C1 segment of cervical spinal cord (tissue), 14 donors: ENCODE data around the gene ROBO3.

ENCODE experiments used
- DNase-seq, 14 donors: peaks; one replicate each; lab custom pipeline; 2025; lab: John Stamatoyannopoulos, UW

ROBO3 gene

DNA sequence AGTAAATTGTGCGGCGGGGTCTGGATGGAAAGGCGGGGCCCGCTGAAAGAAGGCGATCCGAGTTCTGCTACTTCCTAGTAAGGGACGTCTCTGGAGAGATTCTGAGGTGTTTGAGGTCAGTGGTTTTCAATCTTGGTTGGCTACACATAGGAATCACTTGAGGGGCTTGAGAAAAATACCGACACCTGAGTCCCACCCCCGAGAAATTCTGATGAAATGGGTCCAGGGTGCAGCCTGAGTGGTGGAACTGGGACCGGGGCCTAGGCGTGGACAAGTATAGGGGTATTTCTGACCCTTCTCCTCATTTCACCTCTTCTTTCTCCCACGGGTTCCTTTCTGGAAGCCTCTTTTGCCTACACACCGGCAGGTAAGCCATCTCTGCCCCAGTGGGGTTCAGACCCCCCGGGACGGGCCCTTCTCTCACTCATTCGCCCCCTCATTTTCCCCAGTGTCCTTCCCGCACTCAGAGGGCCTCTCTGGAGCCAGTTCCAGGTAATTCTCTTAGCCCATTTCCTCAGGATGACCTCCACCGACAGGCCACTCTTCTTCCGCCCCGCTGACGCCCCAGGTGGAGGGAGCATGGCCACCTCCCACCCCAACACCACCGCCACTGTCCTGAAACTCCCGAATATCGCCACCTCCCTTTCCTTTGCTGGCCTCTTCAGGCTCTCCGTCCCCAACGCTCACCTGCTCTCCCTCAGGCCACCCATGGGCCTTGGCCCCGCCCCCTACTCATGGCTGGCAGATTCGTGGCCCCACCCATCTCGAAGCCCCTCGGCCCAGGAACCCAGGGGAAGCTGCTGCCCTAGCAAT lies 11.8 kb downstream of the ROBO3 start:
- DNase-seq = no peak

DNA sequence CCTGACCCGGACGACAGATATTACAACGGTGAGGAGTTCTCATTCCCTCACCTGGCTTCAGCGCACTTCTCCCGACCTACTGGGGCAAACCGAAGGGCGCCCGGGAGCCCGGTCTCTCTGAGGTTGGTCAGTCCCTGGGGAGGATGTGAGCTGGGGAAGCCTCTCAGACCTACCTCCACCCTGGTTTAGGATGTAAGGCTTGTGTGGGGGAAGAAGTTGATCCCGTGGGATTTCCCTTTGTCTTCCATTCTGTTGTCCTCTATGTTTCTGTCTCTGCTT lies 12.3 kb downstream of the ROBO3 start:
- DNase-seq = no peak

DNA sequence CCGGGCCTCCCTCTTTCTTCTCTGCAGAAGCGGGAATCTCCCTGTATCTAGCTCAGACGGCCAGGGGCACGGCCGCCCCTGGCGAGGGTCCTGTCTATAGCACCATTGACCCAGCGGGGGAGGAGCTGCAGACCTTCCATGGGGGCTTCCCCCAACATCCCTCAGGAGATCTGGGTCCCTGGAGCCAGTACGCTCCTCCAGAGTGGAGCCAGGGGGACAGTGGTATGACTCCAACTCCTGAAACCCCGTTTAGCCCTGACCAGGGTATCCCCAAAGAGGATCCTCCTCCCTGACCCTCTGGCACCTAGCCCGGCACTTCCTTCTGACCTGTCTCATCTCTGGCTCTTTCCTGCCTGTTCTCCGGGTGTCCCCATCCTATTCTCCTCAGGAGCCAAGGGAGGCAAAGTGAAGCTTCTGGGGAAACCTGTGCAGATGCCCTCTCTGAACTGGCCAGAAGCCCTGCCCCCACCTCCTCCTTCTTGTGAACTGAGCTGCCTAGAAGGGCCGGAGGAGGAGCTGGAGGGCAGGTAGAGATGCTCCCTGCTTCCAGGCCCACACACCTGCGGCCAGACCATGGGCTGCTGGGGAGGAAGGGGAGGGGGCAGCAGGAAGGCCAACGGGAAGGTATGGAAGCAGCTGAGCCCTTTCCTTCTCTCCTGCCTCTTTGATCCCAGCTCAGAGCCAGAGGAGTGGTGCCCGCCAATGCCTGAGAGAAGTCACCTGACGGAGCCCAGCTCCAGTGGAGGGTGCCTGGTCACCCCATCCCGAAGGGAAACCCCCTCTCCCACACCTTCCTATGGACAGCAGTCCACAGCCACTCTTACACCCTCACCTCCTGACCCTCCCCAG lies 12.9 kb downstream of the ROBO3 start:
- DNase-seq = no peak

DNA sequence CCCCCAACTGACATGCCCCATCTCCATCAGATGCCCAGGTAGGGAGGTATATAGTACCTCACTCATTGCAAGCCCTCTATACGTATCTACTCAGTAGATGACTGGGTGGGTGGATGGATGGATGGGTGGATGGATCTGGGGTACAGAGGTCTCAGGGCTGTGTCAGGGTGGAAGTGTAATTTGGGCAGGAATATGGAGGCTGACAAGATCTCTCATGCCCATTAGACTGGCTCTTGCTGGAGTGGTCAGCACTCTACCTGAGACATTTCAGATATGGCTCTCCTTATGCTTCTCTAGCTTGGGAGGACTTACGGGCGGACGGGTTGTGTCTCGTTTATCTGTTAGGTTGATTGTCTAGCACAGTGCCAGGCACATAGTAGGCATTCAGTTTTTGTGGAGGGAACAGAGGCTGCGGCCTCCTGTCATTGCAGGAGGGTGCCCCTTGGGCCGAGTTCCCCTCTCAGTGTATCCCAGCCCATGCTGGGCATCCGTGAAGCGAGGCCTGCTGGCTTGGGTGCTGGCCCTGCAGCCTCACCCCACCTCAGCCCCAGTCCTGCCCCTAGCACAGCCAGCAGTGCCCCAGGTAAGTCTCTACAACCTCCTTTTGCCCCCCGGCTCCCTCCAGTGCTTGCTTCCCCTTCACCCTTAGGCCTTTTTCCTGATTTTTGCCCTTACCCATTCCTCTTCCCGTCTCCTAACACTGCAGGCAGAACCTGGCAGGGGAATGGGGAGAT lies 13.7 kb downstream of the ROBO3 start:
- DNase-seq = no peak

DNA sequence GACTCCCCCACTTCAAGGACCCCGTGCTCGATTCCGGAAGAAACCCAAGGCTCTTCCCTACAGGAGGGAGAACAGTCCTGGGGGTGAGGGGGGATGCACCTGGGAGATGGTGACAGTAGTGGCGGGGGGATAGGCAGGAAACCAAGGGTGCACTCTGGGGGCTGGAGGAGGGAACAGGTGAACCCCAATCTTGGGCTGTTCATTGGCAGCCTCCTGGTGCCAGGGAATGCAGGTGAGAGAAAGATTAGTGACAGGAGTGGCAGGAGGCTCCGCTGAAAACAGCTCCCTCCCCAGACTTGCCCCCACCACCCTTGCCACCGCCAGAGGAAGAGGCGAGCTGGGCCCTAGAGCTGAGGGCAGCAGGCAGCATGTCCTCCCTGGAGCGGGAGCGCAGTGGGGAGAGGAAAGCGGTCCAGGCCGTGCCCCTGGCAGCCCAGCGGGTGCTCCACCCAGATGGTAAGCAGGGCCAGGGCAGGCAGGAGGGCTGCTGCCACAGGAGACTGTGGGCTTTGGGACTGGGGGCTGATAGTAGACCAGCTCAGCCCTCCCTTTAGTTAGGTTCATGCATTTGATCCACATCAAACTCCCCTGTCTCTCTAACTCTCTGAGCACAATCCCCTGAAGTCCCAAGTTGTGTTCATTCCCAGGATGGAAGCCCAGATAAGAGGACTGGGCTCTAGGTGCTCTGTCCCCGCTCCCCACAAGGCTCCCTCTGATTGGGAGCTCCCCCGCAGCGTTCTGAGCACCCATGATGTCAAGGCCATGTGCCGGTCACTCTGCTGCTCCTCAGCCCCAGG lies 14.5 kb downstream of the ROBO3 start:
- DNase-seq = no peak

DNA sequence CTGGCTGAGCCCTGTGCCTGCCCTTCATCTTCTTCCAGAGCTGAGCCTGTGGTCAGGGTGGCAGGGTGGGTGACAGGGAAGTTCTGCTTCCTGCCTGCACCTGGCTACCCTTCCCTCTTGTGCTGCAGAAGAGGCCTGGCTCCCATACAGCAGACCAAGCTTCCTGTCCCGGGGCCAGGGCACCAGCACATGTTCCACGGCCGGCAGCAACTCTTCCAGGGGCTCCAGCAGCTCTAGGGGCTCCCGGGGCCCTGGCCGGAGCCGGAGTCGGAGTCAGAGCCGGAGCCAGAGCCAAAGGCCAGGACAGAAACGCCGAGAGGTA lies 15.0 kb downstream of the ROBO3 start:
- DNase-seq = no peak

DNA sequence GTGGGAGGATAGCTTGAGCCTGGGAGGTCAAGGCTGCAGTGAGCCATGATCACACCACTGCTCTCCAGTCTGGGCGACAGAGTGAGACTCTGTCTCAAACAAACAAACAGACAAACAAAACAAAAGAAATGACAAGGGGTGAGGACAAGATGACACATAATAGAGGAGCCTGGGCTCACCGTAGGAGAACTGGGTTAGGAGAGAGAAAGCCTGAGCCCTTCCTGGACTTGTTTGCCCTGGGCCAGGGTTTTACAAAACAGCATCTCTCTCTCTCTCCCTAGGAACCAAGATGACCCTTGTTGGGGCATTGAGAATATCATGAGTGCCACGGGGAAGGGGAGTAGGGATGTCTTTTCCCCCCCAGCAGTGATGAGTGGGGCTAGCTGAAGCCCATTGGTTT lies 15.7 kb downstream of the ROBO3 start:
- DNase-seq = no peak

DNA sequence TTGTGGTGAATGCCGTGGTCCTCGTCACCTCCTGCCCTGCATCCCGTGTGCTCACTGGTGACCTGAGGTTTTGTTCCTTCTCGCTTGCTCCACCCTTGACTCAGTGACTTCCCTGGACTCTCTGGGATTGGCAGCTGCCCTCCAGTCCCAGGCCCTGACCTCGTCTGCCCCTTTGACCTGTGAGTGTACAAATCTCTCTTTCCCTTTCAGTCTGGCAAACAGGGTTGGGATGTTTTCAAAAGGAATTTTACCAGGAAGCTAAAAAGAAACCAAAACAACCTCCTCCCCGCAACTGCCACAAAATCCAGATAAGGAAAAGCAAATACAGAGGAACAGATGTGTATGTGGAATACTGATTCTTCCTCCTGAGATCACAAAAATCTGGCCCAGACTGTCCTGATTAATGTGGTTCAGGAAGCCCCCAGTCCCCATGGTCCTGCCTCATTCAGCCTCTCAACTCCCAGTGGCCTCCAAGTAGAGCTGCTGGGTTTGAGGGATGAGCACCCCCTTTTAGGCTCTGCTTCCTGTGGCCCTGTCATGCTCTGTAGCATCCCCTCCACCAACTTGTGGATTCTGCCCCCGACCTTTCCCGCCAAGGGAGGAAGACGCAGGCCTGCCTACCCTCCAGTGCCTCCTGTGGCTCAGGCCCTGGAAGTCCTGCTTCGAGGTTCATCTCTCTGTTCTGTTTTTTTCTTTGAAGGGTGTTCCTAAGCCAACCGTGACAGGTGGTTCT lies 17.3 kb downstream of the ROBO3 start:
- no peak for DNase-seq

DNA sequence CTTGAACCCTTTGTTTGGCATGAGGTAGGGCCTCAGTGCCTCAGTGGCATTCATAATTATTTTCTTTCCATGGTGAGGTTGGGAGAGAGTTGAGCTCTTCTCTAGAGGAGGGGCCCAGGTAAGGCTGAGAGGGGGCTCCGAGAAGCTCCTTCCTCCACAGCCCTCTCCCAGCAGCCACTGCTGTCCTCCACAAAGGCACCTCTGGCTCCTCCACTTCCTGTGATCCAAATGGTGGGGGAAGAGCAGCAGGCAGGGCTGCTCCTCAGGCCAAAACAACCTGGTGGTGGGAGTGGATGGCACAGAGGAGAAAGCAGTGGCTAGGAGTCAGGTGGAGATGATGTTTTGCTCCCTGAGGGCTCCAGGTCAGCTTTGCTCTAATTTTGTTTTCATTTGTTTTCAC lies 19.1 kb downstream of the ROBO3 start:
- DNase-seq = no peak

DNA sequence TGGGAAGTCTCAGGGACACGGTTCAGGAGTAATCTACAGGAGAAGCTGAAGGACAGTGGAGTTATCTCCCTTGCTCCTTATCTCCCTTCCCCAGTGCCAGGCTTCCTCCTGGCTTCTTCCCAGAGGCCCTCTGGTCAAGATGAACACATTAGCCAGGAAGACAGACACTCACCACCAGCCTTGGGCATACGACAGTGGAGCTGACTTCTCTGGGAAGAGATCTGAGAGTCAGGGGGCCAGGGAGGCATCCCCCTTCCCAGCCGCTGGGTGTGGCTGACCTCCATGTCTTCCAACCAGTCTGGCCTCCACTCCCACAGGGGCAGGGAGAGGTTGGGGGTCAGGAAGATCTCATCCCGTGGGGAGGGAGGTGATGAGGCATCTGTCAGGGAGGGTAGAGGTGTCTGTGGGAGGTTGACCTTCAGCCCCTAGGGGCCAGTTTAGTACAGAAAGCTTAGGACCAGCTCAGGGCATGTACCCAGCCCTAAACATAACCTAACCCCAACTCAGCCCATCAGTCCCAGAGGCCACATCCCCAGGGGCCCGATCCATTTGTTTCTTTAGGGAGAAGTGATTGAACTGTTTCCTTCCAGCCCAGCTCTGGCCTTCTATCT lies 19.7 kb downstream of the ROBO3 start:
- no peak for DNase-seq

DNA sequence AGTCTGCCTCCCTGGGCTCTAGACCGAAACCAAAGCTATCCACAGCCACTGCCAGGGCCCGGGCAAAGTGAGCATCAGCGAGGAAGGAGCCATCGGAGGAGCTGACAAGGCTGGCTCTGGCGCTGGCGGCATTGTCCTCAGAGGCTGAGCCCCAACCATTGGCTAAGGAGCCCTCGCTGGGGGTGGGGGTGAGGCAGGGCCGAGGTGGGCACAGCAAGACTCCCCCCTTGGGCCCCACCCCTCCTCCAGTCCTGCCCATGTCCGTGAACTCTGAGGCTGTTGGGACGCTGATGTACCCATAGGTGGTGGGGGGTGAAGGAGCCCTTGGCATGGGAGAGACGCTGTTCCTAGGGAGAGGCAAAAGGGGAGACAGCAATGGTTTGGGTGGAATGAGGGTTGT lies 21.2 kb downstream of the ROBO3 start:
- no peak for DNase-seq

DNA sequence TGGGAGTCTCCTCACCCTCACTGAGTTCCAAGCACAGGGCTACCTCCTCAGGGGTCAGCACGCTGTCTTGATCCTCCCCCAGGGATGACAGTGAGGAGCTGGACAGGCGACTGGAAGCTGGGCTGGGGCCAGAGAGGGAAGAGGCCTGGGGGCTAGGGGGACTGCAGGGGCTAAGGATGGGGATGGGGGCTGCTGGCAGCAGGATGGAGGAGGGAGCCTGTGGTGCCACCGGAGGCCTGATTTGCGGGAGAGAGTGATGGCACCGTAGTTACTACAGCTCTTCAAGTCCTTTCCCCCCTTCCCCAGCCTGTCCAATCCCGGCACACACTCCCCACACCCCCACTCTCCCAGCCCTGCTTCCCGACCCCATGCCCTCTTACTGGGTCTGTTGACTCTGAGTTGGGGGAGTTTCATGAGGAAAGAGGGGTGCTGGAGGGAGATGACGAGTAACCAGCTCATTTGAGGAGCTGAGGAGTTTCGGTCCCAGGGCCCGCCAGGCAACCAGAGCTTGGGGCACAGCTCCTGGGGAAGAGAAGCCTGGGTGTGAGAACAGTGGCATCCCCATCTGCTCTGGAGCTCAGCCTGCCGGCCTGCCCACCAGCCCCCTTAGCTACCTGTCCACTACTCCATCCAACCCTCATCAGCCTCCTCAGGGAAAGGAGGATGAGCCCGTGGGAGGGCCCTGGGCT lies 21.9 kb downstream of the ROBO3 start:
- no peak for DNase-seq

DNA sequence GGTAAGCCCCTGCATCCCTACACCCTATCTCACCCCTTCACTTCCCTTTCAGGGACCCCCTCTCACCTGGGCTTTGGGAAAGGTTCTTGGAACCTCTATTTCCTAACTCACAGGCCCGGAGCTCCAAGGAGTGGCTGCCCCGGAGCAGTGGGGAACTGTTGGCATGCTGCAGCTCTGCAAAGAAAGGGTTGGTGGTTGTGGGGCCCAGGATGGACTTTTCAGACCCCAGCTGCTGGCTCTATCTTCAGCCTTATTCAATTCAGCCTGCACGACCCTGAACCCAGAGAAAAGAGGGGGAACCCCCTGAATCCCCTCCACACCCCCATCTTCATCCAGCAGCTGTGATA lies 22.4 kb downstream of the ROBO3 start:
- DNase-seq = no peak

DNA sequence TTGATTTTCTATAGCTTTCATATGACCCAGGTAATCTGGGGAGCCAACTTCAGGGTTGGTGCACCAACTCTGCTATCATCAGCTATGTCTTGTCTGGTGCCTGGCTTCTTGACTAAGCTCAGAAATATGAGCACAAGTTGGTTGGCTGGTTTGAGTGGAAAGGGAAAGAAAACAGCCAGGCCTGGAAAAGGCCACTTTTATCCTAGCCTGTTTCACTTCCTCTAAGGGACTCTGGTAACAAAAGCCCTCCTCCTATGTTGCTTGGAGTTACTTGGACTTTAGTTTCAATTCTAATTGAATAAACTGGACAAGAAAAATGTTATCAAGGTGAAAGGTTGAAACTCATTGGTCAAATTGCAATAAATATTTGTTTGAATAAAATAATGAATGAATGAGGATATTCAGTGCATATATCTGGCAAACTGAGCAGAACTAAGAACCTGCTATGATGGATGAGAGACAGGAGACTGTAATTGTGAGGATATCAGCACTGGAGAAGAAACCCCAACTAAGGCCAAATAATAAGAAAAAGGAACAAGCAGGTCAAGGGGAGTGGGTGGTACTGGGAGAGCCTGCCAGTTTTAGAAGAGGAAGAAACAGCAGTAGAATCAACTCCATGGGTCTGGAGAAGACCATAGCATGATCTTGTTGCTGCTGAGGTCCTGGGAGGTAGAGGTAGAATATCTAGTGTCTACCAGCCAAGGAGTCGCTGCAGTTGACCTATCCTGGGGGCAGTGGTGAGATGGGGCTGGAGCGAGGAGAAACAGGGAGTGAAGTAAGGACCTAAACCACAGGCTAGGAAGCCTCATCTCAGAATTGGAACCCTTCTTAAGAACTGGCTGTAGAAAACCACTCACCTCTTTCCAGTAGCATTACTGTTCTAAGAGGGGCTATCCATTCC lies 24.2 kb downstream of the ROBO3 start:
- no peak for DNase-seq

DNA sequence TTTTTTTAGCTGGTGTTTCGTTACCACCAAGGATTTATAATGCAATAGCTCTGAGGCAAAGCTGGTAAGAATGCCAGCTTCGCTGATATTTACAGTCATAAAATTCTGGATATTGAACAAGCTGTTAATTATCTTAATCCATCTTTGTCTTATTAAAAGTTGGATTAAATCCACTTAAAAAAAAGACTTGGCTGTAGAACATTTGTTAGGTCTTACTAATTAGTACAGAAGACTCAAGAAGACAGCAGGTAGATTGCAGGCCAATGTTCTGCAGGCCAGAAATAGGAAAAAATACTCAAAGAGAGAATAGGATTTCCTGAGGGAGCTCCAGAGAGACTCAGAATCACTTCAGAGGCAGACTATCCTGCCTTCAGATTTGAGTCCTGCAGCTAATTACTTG lies 24.9 kb downstream of the ROBO3 start:
- DNase-seq = no peak

DNA sequence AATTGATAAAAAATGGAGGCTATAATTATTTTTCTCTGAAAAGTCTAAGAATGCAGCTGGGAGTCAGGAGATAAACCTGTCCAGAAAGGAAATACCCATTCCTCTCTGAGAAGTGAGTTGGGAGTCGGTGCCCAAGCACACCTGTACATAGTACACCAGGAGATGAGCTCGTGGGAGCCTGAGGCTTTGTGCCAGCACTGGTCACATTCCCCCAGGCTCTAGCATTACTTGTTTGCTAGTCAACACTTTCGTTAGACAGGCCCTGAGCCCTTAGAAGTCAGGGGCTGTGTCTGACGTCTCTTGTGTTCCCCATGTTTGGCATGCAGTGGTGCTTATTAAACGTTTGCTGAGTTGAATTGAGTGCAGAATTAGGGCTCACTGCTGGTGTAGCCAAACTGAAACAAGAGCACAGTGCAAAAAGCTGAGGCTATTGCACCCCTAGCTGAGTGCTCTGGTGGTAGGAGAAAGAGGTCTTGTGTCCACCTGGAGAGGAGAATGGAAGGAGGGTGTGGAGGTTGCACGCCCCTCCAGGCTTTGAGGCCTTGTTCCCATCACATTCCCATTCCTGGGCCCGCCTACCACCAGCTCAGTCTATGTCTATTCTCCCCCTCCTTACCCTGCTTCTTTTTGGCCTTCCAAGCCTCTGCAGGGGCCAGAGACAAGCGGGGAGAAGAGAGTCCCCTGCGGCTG lies 25.6 kb downstream of the ROBO3 start:
- DNase-seq = no peak

DNA sequence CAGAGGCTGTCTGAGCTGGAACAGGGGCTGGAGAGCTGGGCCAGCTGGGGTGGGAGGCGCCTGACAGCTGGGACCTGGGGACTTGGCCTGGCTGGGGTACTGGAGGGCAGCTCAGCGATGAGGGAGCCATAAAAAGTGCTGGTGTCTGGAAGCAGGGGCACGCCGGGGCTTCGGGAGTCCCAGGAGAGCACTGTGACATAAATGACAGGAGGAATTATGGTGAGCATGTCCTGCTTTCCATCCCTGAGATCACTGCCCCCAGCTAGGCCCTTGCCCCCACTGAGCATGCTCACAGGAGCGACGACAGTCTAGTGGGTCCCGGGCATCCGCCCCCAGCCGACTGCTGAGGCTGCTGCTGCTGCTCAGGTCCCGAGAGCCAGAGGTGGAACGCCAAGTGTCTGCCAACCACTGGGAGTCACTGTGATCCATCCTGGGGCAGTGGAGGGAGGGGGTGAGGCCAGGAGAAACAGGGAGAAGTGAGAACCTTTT lies 26.2 kb downstream of the ROBO3 start:
- DNase-seq = no peak

DNA sequence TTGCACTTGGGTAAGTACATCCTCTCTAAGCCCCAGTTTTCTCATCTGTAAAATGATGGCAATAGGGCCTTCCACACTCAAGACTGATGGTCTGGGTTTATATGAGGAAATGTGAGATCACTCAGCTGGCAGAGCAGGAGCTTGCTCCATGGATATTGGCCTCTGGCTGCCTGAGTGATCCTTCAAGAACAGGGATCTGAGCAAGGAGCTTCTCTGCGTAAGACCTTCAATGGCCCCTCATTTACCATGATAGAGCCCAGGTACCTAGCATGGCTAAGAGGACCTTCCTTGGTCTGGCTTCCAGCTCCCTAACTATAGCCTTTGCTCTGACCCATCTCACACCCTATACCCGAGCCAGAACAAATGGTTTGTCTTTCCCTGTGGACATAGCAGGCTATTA lies 26.9 kb downstream of the ROBO3 start:
- no peak for DNase-seq
